Femur (tissue), 1 donor: Measurements from ENCODE around the gene LRRC74A.
A peak's percentile ranks its signal among the peaks of the same experiment; 100 is the strongest.

Source experiments
- DNase-seq: peaks from one replicate; pipeline ENCODE4 v3.0.0-alpha.2; 2017

The LRRC74A gene

GRCh38 chr14:76810953-76811400 lies 15.2 kb upstream of the LRRC74A start:
- DNase-seq = no peak

GRCh38 chr14:76811561-76811960 lies 14.6 kb upstream of the LRRC74A start:
- no peak for DNase-seq

DNA sequence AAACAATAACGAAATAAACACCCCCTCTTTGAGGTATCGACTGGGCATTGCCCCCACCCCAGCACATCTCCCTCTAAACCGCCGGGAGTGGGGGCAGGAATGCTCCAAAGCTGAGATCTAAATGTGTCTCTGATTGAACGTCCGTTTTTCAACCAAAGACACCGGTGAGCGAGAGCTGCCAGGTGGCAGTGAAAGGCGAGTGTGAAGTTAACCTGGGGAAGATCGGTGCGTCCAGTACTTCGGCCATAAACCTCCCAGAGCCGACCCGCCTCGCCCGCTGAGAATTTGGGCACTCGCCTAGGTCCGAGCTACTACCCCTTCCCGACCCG lies 14.2 kb upstream of the LRRC74A start:
- DNase-seq = no peak

GRCh38 chr14:76812422-76813383 lies 13.5 kb upstream of the LRRC74A start, which contains the start of gene ANGEL1:
Gene ANGEL1, minus strand, starts transcription at chr14:76812882. Its CDS starts 55 bp downstream, at chr14:76812827.
- peak; percentile 96 for DNase-seq

- DNase-seq = peak; percentile 81
Measured at GRCh38 chr14:76814726-76815645, 11.2 kb upstream of the LRRC74A start.

DNA sequence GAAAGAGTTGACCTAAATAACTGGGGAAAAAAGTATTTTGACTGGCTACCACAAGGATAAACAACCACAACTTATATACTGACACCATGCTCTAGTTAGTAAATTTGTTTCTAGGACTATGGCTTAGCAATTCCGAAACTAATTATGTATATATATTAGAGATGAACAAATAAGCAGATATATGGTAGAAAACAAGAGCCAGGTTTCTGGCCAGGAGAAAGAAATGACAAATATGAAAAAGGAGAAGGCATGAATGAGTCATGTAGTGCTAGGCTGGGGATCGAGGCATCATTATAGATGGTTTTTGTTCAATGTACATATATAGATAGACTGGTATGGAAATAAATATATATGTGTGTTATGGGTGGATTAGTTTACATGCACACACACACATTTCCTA lies 5.5 kb upstream of the LRRC74A start:
- no peak for DNase-seq

DNA sequence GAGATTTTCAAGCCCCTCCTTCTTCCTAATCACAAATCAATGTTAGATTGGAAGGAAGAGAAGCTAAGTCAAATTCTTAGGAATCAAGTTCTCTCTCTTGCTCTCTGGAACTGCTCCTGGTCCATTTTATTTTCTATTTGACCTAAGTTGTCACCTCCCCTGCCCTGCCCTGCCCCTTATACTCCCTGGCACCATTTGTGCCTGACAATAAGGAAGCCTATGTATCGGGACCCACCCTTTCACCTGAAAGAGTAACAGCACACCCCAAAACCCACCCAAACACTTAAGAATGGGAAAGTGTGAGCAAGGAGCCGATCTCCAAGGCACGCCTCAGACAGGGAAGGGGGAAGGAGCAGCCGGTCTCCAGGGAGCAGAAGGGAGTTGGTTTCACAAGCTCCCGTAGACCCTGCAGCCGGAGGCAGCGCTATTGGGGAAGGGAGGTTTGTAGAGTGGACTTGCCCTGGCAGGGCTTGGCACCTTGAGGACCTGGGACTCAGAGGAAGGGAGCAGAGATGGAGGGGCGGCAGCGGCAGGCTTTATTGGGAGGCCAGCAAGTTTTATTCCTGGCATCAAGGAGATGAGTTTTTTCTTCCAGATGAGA lies 1.6 kb downstream of the LRRC74A start:
- no peak for DNase-seq

DNA sequence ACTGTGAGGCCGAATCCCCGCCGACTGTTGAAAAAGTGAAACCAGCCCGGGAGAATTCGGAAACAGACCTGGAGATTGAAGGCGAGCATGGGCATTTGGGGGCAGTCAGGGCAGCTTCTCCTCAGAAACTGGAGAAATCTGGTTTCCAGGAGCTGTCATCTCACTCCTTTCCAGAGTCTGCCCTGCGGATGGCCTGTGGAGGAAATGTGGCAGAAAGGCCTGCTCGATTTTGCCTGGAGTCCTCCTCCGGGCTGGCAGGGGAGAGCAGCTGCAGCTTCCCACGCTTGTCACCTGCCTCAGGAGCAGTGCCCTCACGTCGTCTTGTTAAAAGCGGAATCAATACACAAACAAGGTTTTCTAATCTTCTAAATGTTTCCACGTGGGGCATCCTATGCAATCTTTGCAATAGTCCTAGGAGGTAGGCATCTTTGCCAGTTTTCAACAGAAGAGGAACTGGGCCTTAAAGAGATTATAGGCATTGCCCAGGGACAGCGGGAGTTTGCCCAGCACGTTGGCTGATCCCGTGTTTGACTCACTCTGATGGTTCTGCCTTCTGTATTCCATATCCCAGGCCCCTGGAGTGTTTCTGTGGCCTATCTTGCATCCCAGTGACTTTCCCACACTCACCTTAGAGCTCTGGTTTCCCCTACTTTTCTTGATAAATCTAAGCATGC lies 2.3 kb downstream of the LRRC74A start:
- no peak for DNase-seq

- DNase-seq = no peak
Measured at GRCh38 chr14:76829013-76829365, 2.8 kb downstream of the LRRC74A start.

DNA sequence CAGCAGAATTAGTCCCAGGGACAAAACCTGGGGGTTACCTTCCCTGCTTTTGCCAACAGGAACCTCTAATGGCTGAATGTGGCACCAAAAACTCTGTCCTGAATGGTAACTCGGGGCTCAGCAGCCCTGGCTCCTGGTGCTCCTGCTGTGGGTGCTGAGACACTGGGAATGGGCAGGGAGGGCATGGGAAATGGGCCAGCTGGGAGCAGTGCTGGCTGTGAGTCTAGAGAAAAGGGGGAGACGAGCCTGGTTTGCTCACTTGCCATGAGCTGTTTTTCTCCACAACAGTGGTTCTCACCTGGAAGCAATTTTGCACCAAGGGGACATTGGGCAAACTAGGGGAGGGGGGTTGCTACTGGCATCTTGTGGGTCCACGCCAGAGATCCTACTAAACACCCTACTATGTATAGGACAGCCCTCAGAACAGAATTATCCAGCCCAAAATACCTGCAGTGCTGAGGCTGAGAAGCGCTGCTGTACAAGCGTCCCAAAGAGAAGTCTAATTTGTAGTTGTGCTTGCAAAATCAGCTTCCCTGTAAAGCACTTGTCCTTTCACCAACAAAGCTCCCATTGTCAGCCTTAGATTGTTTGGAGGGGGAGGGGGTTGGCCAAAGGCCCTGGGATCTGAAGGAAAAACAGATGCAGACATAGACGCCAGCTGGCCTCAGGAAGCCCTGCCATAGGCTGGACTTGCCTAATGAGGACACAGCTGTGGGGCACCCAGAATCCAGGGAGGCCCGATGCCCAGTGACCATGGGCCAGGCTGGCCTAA lies 3.6 kb downstream of the LRRC74A start:
- DNase-seq = peak; percentile 82

GRCh38 chr14:76830556-76830955 lies 4.3 kb downstream of the LRRC74A start:
- no peak for DNase-seq

DNA sequence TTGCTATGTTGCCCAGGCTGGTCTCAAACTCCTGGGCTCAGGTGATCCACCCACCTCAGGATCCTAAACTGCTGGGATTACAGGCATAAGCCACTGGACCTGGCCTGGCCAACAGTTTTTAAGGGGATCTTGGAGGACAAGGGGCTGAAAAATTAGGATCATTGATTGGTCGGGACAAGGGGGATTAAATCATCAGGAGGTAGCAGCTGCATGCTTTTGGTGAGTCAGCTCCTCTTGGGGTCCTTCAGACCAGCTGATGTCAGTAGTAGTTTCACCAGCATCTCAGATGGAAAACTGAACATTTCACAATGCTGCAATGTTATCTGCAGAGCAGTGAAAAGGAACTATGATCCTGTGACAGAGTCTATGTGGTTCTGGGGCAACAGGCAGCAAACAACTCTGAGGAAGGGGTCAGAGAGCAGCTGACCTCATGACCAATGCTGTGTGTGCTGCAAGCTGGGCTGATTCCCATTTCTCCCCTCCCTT lies 6.3 kb downstream of the LRRC74A start:
- DNase-seq = no peak

DNA sequence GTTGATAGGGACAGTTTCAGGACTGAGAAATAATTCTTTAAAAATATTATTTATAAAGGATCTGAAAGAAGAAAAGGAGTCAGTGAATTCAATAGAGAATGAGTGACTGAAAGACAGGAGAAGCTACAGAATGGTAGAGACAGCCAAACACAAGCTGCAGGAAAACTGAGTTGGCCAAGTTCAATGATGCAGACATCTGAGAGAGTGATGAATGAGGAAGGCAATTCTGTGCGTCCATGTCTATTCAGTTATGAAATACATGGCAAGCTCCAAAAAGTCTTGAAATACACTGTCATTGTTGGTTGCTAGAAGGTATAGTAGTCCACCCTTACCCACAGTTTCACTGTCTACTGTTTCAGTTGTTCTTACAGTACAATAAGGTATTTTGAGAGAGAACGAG lies 6.8 kb downstream of the LRRC74A start:
- no peak for DNase-seq

GRCh38 chr14:76834241-76834661 lies 8.0 kb downstream of the LRRC74A start:
- DNase-seq = no peak

- no peak for DNase-seq
Measured at GRCh38 chr14:76836029-76836630, 9.9 kb downstream of the LRRC74A start.

GRCh38 chr14:76837524-76837923 lies 11.3 kb downstream of the LRRC74A start:
- DNase-seq = no peak

GRCh38 chr14:76842414-76842813 lies 16.2 kb downstream of the LRRC74A start:
- DNase-seq = no peak

GRCh38 chr14:76844223-76844622 lies 18.0 kb downstream of the LRRC74A start:
- peak; percentile 61 for DNase-seq

DNA sequence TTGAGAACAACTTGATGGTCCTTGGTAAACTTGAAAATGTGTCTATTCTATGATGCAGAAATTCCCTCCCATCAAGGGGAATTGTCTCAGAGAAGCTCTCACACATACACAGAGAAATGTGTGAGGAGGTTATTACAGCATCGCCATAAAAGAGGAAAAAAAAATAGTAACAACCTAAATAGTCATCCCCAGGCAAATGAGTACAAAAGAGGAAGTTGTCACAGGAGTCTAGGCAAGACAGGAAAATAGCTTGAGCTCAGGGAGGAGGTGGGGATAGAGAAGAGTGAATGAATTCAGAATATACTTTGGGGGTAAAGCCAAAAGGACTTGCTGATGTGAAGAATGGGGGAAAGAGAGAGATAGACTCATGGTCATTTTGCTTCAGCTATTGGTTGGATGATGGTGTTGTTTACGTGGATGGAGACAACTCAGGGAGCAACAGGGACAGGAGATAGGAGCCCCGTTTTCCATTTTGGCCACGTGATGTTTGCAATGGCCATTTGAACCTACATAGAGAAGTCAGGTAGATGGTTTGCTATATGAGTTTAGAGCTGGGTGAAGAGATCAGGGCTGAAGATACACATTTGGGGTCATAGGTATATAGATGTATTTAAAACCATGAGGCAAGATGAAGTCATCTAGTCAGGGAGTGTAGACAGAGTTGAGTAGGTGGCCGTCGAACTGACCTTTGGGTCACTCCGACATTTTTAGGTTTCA lies 20.3 kb downstream of the LRRC74A start:
- DNase-seq = no peak

DNA sequence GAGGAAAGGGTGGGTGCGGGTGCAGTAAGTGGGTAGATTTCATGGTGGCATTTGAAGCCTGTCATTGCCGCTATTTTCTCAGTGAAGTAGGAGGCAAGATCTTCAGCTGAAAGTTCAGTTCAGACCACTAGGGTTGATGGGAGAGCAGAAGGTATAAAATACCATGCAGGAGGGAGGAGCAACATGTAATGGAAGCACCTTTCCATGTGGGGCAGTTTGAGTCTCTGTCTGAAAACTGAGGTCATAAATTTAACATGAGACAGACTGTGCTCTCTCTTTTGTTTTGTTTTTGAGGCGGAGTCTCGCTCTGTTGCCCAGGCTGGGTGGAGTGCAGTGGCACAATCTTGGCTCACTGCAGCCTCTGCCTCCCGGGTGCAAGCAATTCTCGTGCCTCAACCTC lies 22.7 kb downstream of the LRRC74A start:
- DNase-seq = no peak
